ENCODE data around the gene OAF.

GRCh38 chr11:120186456-120186773 lies 24.4 kb upstream of the OAF start:
- TF ChIP-seq GTF2F1 (IDR thresholded peaks at IDR 0.05; ENCODE audit: borderline replicate concordance, low read depth, low read length) (no peak), POLR2AphosphoS5 (IDR thresholded peaks at IDR 0.05; ENCODE audit: low read depth, low read length) (no peak), POLR2A (IDR thresholded peaks at IDR 0.05; ENCODE audit: control extremely low read depth in 1 of 2, low read depth in 2 of 2, low read length in 2 of 2) (no peak), SP4 (IDR thresholded peaks at IDR 0.05; ENCODE audit: low read length) (no peak), CTCF (IDR thresholded peaks at IDR 0.05; ENCODE audit: control extremely low read depth in 1 of 3, insufficient read depth in 1 of 3, low read depth in 1 of 3, low read length in 3 of 3) (no peak), PHF8 (conservative IDR thresholded peaks at IDR 0.05; ENCODE audit: low read depth, low read length) (no peak), SRF (IDR thresholded peaks at IDR 0.05; ENCODE audit: low read depth, low read length) (no peak)

Data from H1 (cell line).